PFSK-1 (cell line): ENCODE results near the gene STRA6.

Experiments used
- FOXP2 ChIP-seq: optimal IDR thresholded peaks from 2 replicates; pipeline ENCODE3; 2011; ENCODE audit warnings: borderline replicate concordance, control low read depth, inconsistent platforms; ENCODE audit not compliant: insufficient read depth; ENCODE audit errors: extremely low read length, extremely low read depth
- POLR2AphosphoS5 ChIP-seq: IDR thresholded peaks from 2 replicates; pipeline ENCODE4 v1.6.1; 2012; ENCODE audit warnings: low read depth, mild to moderate bottlenecking, control low read depth, low read length, moderate library complexity
- SIN3A ChIP-seq: IDR thresholded peaks from 2 replicates; pipeline ENCODE4 v1.6.1; 2012; ENCODE audit warnings: mild to moderate bottlenecking, low read length, moderate library complexity, borderline replicate concordance; ENCODE audit not compliant: insufficient read depth
- TAF1 ChIP-seq: IDR thresholded peaks from 2 replicates; pipeline ENCODE4 v1.6.1; 2012; ENCODE audit warnings: low read length, control low read depth, borderline replicate concordance; ENCODE audit not compliant: insufficient read depth
- TF ChIP-seq, protein P1 (sequence below), 2 experiments: IDR thresholded peaks; 2 replicates each; pipeline versions ENCODE4 v1.6.1 to v1.8.0; 2011 to 2012; ENCODE audit warnings: low read depth in 2 of 2, low read length in 2 of 2, control low read depth in 1 of 2, inconsistent platforms in 1 of 2, mild to moderate bottlenecking in 1 of 2, moderate library complexity in 1 of 2; ENCODE audit not compliant: insufficient read depth in 1 of 2

The STRA6 gene

DNA sequence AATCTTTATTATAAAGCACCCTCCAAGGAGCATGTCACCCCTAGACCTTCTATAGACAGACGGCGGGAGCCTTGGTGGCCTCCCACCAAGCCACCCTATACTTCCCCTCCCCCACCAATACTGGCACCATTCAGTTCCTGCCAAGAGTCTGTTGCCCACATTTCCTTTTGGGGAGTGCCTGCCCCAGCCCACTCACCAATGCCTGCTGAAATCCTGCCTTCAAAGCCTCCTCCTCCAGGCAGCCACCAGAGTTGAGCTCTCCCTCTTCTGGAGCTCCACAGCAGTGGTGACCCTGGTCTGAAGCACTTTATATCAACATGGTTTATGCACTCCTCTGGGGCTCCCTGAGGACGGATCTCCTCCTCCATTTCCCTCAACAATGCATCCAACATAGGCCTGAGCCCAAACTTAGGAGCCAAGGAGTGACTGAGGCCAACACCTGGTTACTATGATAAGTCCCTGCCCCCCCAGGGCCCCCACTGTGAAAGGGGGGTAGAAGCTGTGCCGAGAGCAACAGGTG lies 42.3 kb upstream of the STRA6 start:
- no peak for TF ChIP-seq SIN3A
- no peak for TF ChIP-seq FOXP2
- no peak for TF ChIP-seq POLR2AphosphoS5
- no peak for TF ChIP-seq TAF1
- TF ChIP-seq, protein P1, sequence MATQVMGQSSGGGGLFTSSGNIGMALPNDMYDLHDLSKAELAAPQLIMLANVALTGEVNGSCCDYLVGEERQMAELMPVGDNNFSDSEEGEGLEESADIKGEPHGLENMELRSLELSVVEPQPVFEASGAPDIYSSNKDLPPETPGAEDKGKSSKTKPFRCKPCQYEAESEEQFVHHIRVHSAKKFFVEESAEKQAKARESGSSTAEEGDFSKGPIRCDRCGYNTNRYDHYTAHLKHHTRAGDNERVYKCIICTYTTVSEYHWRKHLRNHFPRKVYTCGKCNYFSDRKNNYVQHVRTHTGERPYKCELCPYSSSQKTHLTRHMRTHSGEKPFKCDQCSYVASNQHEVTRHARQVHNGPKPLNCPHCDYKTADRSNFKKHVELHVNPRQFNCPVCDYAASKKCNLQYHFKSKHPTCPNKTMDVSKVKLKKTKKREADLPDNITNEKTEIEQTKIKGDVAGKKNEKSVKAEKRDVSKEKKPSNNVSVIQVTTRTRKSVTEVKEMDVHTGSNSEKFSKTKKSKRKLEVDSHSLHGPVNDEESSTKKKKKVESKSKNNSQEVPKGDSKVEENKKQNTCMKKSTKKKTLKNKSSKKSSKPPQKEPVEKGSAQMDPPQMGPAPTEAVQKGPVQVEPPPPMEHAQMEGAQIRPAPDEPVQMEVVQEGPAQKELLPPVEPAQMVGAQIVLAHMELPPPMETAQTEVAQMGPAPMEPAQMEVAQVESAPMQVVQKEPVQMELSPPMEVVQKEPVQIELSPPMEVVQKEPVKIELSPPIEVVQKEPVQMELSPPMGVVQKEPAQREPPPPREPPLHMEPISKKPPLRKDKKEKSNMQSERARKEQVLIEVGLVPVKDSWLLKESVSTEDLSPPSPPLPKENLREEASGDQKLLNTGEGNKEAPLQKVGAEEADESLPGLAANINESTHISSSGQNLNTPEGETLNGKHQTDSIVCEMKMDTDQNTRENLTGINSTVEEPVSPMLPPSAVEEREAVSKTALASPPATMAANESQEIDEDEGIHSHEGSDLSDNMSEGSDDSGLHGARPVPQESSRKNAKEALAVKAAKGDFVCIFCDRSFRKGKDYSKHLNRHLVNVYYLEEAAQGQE (IDR thresholded peaks at IDR 0.05; ENCODE audit: insufficient read depth in 1 of 2, low read depth in 2 of 2, low read length in 2 of 2): no peak

DNA sequence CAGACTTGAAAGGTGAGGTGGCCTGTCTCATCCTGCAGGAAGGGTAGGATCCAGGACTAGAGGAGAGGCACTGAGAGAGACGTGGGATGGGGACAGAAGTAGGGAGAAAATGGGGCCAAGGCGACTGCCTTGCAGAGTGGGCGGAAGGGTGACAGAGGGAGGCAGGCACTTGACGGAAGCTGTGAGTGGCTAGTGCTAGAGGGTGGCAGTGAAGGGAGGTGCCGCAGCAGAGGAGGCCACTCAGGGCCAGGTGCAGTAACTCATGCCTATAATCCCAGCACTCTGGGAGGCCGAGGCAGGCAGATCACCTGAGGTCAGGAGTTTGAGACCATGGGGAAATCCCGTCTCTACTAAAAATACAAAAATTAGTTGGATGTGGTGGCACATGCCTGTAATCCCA lies 40.8 kb upstream of the STRA6 start:
- TF ChIP-seq, protein P1 (IDR thresholded peaks at IDR 0.05; ENCODE audit: insufficient read depth in 1 of 2, low read depth in 2 of 2, low read length in 2 of 2): no peak
- no peak for TF ChIP-seq SIN3A
- TF ChIP-seq POLR2AphosphoS5: no peak
- no peak for TF ChIP-seq TAF1
- no peak for TF ChIP-seq FOXP2

DNA sequence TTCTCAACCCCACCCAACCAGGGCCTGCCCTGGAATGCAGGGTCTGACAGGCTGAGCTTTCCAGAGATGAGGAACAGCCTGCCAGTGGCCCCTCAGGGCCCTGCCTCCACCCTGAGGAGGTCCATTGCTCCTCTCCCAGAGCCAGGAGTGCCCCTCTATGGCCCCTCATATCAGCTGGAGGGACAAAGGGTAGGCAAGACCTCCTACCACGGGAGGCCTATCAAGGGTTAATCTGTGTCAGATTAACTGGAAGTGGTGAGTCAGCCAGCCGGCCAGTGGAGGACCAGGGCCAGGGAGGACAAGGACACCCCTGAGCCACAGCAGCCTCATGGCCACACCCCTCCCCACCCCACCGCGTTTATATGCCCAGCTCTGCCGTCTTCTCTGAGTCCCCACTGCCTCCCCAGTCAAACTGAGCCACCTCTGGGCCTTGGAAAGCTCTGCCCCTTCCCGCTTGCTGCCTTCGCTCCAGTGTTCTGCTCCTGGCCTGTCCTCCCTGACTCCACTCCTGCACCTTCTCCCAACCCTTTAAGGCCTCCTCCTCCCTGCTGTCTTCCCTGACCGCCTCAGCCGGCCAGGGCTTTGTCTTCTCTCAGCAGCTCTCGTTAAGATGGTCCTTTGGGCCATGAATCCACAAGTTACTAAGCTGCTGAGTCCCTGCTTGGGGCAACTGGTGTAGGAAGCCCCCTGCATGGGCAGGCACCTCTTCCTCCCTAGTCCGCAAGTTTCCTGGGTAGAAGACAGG lies 40.0 kb upstream of the STRA6 start:
- TF ChIP-seq SIN3A (no peak), FOXP2 (no peak), POLR2AphosphoS5 (no peak), TAF1 (no peak)
- TF ChIP-seq, protein P1 (IDR thresholded peaks at IDR 0.05; ENCODE audit: insufficient read depth in 1 of 2, low read depth in 2 of 2, low read length in 2 of 2): no peak

DNA sequence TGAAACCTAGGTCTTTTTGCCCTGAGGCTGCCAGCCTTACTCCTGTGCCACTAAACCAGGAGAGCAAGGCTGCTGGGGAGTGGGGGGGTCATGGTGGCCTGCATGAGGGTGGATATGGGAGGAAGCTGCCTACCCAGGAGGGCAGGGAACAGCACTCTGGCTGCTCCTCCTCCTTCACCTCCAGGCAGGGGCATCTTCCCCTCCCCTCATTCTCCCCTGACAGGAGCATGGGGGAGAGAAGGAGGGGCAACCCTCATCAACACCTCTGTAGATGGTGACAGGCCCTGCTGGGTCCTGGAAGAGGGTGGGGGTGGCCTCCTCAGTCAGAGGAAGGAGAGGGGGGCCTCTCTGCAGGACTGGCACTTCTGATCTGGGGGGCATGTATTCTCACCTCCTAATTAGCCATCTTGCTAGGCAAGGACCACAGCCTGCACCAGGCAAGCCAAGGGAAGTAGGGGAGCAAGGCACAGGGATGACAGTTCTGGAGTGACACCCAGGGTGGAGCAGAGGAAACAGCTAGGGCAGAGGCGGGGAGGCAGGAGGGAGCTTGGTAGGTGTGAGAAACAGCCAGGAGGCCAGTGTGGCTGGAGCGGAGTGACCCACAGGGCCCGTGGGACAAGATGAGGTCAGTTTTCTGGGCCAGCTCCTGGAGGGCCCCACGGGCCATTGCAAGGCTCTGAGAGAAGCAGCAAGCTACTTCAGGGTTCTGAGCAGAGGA lies 38.5 kb upstream of the STRA6 start:
- TF ChIP-seq, protein P1 (IDR thresholded peaks at IDR 0.05; ENCODE audit: insufficient read depth in 1 of 2, low read depth in 2 of 2, low read length in 2 of 2): no peak
- TF ChIP-seq POLR2AphosphoS5: no peak
- no peak for TF ChIP-seq FOXP2
- no peak for TF ChIP-seq TAF1
- TF ChIP-seq SIN3A: no peak
